ENCODE measurements around the gene PTPRC.

The PTPRC gene

DNA sequence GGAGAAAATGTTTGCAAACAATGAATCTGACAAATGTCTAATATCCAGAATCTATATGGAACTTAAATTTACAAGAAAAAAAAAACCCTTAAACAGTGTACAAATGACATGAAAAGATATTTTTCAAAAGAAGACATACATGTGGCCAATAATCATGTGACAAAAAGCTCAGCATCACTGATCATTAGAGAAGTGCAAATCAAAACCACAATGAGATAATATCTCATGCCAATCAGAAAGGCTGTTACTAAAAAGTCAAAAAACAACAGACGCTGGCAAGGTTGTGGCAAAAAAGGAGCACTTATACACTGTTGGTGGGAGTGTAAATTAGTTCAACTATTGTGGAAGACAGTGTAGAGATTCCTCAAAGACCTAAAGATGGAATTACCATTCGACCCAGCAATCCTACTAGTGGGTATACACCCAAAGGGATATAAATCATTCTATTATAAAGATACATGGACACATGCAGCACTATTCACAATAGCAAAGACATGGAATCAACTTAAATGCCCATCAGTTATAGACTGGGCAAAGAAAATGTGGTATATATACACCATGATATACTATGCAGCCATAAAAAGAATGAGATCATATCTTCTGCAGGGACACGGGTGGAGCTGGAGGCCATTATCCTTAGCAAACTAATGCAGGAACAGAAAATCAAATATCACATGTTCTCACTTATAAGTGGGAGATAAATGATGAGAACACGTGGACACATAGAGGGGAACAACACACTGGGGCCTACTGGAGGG, 123.2 kb downstream of the PTPRC start:
- DNase-seq (ENCODE audit: low read depth): no peak

GRCh38 chr1:198763298-198763714, 124.5 kb downstream of the PTPRC start:
- DNase-seq (ENCODE audit: low read depth): no peak

DNA sequence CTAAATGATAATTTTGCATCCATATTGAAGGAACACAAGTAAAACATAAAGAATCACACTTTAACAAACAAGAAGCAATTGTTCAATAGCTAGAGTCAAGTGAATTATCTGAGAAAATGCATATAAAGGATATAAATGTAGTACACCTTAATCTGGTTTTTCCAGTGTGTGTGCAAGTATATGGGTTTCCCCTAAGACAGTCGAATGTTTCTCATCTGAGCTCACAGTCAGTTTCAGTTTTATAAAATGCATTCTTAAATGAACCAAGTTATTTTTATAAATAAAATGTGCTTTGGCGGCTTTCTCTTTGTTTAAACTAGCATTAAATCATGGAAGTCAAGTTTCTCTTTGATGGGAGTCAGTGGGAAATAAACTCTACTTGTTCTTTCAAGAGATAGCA, 125.9 kb downstream of the PTPRC start:
- DNase-seq (ENCODE audit: low read depth): no peak

- DNase-seq (ENCODE audit: low read depth): no peak
Measured at GRCh38 chr1:198765416-198765815, 126.6 kb downstream of the PTPRC start.

- no peak for DNase-seq (ENCODE audit: low read depth)
Measured at GRCh38 chr1:198771563-198772153, 132.8 kb downstream of the PTPRC start.

DNA sequence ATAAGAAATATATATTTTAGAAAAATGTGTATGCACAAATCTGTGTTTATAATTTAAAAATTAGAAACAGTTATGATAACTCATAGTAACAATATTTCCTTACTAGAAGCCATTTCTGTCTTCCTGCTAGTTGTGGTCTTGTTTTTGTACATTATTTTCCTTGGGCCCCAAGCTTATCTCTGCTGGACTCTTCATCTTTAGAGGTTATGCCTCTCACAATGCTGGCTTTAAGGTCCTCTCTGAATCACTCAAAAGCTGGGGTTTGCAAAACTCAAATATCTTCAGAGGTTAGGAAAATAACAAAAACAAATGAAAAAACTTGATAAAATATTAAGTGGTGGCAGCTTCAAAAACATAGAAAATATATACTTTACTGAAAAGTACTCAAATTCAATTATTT, 133.8 kb downstream of the PTPRC start:
- no peak for DNase-seq (ENCODE audit: low read depth)

- DNase-seq (ENCODE audit: low read depth): no peak
Measured at GRCh38 chr1:198773030-198773429, 134.2 kb downstream of the PTPRC start.

- DNase-seq (ENCODE audit: low read depth): no peak
Measured at GRCh38 chr1:198773523-198773922, 134.7 kb downstream of the PTPRC start.

- DNase-seq (ENCODE audit: low read depth): no peak
Measured at GRCh38 chr1:198774421-198774820, 135.6 kb downstream of the PTPRC start.

- no peak for DNase-seq (ENCODE audit: low read depth)
Measured at GRCh38 chr1:198775606-198776005, 136.8 kb downstream of the PTPRC start.

DNA sequence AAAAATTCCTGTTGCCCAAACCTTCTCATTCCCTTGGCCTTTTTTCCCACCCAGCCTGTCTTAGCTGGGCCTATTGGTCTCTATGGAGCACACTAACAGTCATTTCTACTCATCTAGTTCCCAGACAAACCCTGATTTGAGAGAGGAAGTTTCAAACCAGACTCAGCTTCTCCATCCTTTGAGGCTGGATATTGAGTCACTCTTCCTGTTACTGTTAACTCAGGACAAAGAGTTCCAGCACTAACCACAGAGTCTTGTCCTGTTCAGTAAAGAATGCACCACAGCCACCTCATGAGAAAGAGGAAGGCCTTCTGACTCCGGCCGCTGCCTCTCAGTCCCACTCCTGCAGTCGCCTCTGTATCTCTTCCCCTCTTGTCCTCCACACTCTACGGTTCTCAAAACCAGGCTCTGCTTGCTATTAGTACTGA, 137.8 kb downstream of the PTPRC start:
- no peak for DNase-seq (ENCODE audit: low read depth)

- DNase-seq (ENCODE audit: low read depth): no peak
Measured at GRCh38 chr1:198778049-198778448, 139.2 kb downstream of the PTPRC start.

DNA sequence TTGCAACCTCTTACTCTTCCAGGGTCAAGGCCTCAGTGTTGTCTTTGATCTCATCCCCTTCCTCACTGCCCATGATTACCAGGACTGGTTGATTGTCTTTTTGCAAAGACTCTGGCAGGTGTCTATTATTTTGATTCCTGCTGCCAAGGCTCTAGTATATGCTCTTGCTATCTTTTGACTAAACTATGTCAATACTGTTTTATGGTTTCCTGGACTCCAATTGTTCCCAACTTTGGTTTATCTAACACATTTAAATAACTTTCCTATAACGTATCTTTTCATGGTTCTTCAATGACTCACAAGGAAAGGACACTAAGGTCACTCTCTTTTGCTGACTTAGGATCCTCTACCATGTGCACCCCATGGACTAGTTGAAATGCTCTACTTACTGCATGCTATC, 141.5 kb downstream of the PTPRC start:
- DNase-seq (ENCODE audit: low read depth): no peak

DNA sequence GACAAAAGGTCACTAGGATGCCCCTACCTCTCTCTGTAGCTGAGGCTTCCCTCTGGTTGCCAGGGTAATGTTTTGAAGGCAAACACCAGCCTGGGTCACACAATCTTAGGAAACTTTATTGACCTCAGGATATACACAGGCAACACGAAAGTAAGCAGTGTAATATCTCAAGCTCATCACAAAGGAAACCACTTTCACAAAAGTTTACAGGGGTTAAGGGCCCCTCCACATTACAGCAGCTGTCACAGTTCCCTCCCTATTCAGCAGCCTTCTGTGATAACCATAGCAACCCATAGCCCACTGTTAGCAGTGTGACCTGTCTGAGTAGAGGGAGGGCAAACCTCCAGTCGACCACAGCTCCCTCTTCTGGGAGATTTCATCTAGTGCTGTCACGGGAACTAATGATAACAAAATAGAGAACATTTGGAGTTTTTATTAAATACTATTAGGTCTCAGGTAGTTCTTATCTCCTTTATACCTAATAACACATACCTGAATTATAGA, 149.8 kb downstream of the PTPRC start:
- DNase-seq (ENCODE audit: low read depth): peak; percentile 2

GRCh38 chr1:198793714-198794113, 154.9 kb downstream of the PTPRC start:
- DNase-seq (ENCODE audit: low read depth): no peak

DNA sequence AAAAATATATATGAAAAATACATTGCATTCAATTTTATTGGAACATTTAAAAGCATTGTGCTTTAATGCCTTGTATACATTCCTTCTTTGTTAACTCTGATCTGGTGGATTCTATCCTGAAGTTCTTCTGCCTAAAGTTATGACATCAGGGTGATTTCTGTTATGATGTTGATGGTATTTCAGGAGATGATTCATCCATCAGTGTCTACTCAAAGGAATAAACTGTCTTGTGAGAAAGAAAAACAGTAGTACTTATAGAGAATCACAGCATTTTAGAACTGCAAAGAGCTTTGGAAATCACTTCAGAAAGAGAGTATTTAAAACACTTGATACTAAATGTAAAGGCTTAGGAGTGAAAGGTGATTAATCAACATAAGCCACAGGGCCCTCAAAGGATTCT, 155.7 kb downstream of the PTPRC start:
- DNase-seq (ENCODE audit: low read depth): no peak

- no peak for DNase-seq (ENCODE audit: low read depth)
Measured at GRCh38 chr1:198797656-198798055, 158.8 kb downstream of the PTPRC start.

DNA sequence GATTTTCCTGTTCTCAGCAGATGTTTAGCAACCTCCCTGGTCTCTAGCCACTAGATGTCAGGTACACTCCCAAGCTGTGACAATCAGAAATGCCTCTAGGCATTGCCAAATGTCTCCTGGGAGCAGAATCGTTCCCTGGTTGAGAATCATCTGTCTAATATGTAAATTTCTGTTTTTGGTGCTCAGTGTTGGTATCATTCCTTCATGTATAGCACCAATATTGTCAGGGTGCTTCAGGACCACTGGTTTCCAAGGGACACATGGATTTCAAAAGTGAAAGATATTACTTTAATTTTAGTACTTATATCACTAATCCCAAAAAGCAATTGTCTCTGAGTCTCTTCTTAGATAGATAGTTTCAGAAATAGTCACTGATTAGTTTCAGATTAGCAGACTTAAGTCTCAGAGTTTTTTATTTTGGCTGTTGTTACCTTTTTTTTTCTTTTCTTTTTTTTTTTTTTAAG, 160.1 kb downstream of the PTPRC start:
- no peak for DNase-seq (ENCODE audit: low read depth)

DNA sequence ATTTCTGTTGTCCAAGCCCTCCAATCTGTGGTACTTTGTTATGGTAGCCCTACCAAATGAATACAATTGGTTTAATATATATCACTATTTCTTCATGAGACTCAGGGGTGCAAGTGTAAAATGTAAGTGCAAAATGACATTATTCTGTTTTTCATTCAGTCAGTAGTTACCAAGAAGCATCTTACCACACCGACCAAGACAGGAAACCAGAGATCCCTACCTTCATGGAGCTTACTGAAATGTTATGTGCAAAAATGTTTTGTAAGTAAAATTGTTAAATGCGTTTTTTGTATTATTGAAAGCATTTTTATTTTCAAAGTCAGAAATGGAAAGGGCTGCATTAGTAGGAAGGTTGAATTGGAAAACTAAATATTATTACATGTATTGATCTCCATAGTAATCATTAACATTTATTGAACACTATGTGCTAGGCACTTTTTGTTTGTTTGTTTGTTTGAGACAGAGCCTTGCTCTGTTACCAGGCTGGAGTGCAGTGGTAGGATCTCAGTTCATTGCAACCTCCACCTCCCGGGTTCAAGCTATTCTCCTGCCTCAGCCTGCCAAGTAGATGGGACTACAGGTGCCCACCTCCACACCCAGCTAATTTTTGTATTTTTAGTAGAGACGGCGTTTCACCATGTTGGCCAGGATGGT, 166.8 kb downstream of the PTPRC start:
- DNase-seq (ENCODE audit: low read depth): no peak

DNA sequence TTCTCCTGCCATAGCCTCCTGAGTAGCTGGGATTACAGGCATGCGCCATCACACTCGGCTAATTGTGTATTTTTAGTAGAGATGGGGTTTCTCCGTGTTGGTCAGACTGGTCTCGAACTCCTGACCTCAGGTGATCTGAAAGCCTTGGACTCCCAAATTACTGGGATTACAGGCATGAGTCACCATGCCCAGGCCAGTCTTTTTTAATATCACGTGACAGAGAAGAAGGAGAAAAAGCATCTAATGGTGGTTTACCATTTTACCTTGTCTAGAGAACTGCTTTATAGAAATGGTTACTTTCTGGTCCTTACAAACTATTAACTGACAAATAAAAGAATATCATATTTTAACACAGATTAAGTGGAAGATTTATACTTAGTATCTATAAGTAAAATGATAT, 168.0 kb downstream of the PTPRC start:
- DNase-seq (ENCODE audit: low read depth): no peak
